ENCODE results near the gene FETUB.

Gene FETUB

DNA sequence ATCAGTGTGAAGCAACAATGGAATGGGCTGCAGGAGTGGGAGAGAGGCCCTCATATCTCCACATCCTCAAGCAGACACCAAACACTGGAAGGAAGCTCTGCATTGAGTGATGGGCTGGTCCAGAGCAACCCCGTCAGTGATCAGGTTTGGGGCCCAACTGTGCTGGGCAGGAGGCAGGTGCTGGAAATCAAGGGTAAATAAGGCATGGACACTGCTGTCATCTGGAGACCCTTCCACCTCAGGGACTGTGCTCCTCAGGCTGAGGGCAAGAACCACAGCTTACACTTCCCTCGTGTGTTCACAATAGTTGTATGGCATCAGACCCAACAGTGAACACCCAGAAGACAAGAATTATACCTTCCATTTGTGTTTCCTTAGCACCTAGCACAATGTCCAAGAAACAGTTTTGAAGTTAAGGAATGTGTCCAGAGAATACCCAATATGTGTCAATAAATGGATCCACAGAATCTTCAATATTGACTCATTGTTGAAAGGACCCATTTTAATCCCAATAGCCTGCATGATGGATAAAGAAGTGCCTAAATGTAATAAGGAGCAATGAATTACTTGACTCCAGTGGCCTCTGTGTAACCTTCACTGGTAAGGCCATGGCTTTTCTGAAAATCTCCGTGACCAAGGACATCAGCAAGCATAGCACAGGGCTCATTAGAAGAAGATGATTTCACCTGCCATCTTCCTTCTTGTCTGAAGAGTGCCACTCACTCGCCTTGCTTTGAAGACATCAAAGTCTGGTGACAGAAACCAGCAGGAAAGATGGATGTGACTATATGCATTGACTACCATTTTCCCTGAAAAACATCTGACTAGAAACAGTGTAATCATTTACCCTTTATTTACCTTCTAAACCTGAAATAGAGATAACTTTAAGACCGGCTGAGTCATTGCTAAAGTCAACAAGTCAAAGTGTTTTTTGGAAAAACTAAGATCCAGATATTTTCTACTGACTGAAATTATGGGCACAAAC lies 34.3 kb upstream of the FETUB start:
- H3K27ac ChIP-seq (ENCODE audit: low read length): no peak overlapping the region
- ATAC-seq (ENCODE audit: insufficient read depth, low read depth): no peak
- no peaks in the 10 kb centered on the region for H4K20me1 ChIP-seq (ENCODE audit: insufficient read depth, low read length)
- H3K79me2 ChIP-seq (ENCODE audit: insufficient read depth, low read length): no peaks in the 10 kb centered on the region
- no peak overlapping the region for H3K9ac ChIP-seq (ENCODE audit: low read depth, low read length)
- DNase-seq: no peak
- H3K4me2 ChIP-seq (ENCODE audit: insufficient read depth, low read length): no peak overlapping the region
- no peak for TF ChIP-seq EZH2 (IDR thresholded peaks at IDR 0.05; ENCODE audit: borderline replicate concordance, low read depth, low read length, severe bottlenecking)
- TF ChIP-seq, protein P1, sequence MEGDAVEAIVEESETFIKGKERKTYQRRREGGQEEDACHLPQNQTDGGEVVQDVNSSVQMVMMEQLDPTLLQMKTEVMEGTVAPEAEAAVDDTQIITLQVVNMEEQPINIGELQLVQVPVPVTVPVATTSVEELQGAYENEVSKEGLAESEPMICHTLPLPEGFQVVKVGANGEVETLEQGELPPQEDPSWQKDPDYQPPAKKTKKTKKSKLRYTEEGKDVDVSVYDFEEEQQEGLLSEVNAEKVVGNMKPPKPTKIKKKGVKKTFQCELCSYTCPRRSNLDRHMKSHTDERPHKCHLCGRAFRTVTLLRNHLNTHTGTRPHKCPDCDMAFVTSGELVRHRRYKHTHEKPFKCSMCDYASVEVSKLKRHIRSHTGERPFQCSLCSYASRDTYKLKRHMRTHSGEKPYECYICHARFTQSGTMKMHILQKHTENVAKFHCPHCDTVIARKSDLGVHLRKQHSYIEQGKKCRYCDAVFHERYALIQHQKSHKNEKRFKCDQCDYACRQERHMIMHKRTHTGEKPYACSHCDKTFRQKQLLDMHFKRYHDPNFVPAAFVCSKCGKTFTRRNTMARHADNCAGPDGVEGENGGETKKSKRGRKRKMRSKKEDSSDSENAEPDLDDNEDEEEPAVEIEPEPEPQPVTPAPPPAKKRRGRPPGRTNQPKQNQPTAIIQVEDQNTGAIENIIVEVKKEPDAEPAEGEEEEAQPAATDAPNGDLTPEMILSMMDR (IDR thresholded peaks at IDR 0.05; ENCODE audit: borderline replicate concordance, extremely low read depth, low read length, poor library complexity, severe bottlenecking): no peak
- no peaks in the 10 kb centered on the region for H3K4me1 ChIP-seq (ENCODE audit: insufficient read depth, low read length)
- peaks cover 3% of the 10 kb centered on the region for H3K27me3 ChIP-seq (ENCODE audit: insufficient read depth, low read length, poor library complexity)
- no peaks in the 10 kb centered on the region for H3K36me3 ChIP-seq (ENCODE audit: insufficient read depth, low read length)
- H3K9me3 ChIP-seq (ENCODE audit: insufficient read depth, low read length, severe bottlenecking): no peaks in the 10 kb centered on the region
- H3K4me3 ChIP-seq (ENCODE audit: low read depth in 1 of 2, low read length in 2 of 2): no peak overlapping the region
- H2AFZ ChIP-seq (ENCODE audit: low read depth, low read length): no peak overlapping the region

DNA sequence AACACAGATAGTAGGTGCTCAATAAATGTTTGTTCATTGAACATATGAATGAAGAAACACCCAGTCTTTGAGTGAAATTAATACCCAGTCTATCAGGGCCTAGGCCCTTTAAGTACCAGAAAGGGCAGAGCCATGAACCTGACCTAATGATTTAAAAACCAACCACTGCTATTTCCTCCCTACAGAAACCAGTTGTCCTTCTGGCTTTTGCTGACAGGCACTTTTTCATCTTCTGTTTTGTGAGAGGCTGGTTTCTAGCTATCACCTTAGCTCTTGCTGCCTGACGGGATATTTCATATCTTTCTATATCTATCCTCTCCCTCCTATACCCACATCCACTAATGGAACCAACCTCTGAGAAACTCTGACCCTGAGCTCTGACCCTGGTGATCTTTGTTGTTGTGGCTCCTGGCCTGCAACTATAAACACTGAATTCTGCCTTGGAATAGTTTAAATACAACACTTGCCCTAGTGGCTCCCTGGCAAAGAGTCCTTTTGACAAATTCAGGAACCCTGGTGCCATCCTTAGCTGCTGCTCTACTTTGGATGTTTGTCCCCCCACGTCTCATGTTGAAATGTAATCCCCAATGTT lies 31.5 kb upstream of the FETUB start:
- no peaks in the 10 kb centered on the region for H3K79me2 ChIP-seq (ENCODE audit: insufficient read depth, low read length)
- ATAC-seq (ENCODE audit: insufficient read depth, low read depth) (no peak), DNase-seq (no peak)
- H4K20me1 ChIP-seq (ENCODE audit: insufficient read depth, low read length): no peaks in the 10 kb centered on the region
- no peak overlapping the region for H3K4me2 ChIP-seq (ENCODE audit: insufficient read depth, low read length)
- no peak overlapping the region for H2AFZ ChIP-seq (ENCODE audit: low read depth, low read length)
- no peak overlapping the region for H3K4me3 ChIP-seq (ENCODE audit: low read depth in 1 of 2, low read length in 2 of 2)
- no peak overlapping the region for H3K27ac ChIP-seq (ENCODE audit: low read length)
- no peaks in the 10 kb centered on the region for H3K4me1 ChIP-seq (ENCODE audit: insufficient read depth, low read length)
- TF ChIP-seq, protein P1 (IDR thresholded peaks at IDR 0.05; ENCODE audit: borderline replicate concordance, extremely low read depth, low read length, poor library complexity, severe bottlenecking): no peak
- no peak for TF ChIP-seq EZH2 (IDR thresholded peaks at IDR 0.05; ENCODE audit: borderline replicate concordance, low read depth, low read length, severe bottlenecking)
- H3K36me3 ChIP-seq (ENCODE audit: insufficient read depth, low read length): no peaks in the 10 kb centered on the region
- no peaks in the 10 kb centered on the region for H3K9me3 ChIP-seq (ENCODE audit: insufficient read depth, low read length, severe bottlenecking)
- H3K9ac ChIP-seq (ENCODE audit: low read depth, low read length): no peak overlapping the region
- peaks cover 19% of the 10 kb centered on the region for H3K27me3 ChIP-seq (ENCODE audit: insufficient read depth, low read length, poor library complexity)

DNA sequence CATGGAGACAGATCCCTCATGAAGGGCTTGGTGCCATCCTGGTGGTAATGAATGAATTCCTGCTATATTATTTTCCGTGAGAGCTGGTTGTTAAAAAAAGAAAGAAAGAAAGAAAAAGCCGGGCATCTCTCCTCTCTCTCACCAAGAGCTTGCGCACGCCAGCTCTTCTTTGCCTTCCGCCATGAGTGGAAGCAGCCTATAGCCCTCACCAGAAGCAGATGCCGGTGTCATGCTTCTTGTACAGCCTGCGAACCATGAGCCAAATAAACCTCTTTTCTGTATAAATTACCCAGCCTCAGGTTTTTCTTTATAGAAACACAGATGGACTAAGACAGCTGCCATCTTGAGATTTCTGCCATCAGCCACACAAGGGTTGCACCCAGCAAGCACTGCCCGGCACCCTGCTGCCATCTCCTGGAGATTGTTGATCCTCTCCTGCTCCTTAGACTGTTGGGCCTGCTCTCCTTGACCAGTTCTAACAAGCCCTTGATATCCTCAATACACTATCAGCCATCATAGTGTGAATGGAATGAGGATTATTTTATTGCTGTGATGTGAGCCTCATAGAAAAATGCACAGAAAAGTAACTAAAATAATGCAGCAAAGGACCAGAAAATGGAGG lies 30.8 kb upstream of the FETUB start:
- no peak overlapping the region for H3K9ac ChIP-seq (ENCODE audit: low read depth, low read length)
- DNase-seq (no peak), ATAC-seq (ENCODE audit: insufficient read depth, low read depth) (no peak)
- no peaks in the 10 kb centered on the region for H3K9me3 ChIP-seq (ENCODE audit: insufficient read depth, low read length, severe bottlenecking)
- H4K20me1 ChIP-seq (ENCODE audit: insufficient read depth, low read length): no peaks in the 10 kb centered on the region
- peaks cover 25% of the 10 kb centered on the region for H3K27me3 ChIP-seq (ENCODE audit: insufficient read depth, low read length, poor library complexity)
- TF ChIP-seq EZH2 (IDR thresholded peaks at IDR 0.05; ENCODE audit: borderline replicate concordance, low read depth, low read length, severe bottlenecking): no peak
- TF ChIP-seq, protein P1 (IDR thresholded peaks at IDR 0.05; ENCODE audit: borderline replicate concordance, extremely low read depth, low read length, poor library complexity, severe bottlenecking): no peak
- no peaks in the 10 kb centered on the region for H3K79me2 ChIP-seq (ENCODE audit: insufficient read depth, low read length)
- no peak overlapping the region for H3K4me3 ChIP-seq (ENCODE audit: low read depth in 1 of 2, low read length in 2 of 2)
- no peak overlapping the region for H3K27ac ChIP-seq (ENCODE audit: low read length)
- peaks cover 3% of the 10 kb centered on the region for H3K4me1 ChIP-seq (ENCODE audit: insufficient read depth, low read length)
- H3K4me2 ChIP-seq (ENCODE audit: insufficient read depth, low read length): no peak overlapping the region
- H3K36me3 ChIP-seq (ENCODE audit: insufficient read depth, low read length): no peaks in the 10 kb centered on the region
- H2AFZ ChIP-seq (ENCODE audit: low read depth, low read length): no peak overlapping the region

Measured in DND-41 (cell line).